Mammary epithelial cell (primary cell): ENCODE measurements around the gene LAMTOR2.

Experiments used
- EZH2 ChIP-seq: IDR thresholded peaks from 2 replicates; pipeline ENCODE4 v1.6.1; 2012; ENCODE audit warnings: low read length, inconsistent platforms, borderline replicate concordance
- TF ChIP-seq, protein P1 (sequence below), 2 donors: IDR thresholded peaks in 1 of 2; conservative IDR thresholded peaks in 1 of 2; 2 replicates each; pipeline ENCODE4 v1.5.1; 2011 to 2012; ENCODE audit warnings: inconsistent platforms in 2 of 2, low read length in 2 of 2, mild to moderate bottlenecking in 2 of 2, control low read depth in 1 of 2, low read depth in 1 of 2; ENCODE audit not compliant: insufficient read depth in 1 of 2; ENCODE audit errors: extremely low read depth in 1 of 2

DNA sequence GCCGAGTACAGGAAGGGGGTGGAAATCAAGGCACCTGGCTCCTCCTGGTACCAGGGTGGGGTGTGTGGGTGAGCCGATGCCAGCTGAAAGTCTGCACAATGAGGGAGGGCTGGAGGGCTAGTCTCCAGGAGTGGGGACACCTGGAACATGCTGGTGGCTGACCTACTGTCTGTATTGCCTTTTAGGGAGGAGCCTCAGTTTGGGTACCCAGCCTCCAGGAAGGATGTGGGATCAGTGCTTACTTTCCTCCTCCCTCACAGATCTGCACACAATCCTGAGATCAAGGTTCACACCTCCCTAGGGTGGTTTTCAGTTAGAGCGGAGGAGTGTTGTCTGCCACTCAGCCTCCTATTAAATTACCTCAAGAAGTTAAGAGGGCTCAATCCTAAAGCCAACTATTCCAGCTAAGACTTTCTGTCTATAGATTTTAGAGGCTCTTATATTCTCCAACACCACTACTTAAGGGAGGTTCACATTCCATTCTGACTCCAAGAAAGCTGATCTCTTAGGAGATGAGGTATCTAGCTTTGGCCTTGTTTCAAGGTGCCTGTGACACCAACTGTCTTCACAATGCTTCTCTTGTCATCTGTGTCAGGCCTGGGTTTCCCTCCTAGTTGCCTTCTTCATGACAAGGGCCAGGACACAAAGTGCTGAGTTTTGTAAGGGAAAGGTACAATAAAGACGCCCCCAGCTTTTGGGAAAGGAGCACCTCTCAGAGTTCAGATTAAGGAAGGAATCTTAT is 49.6 kb upstream of the LAMTOR2 start:
- TF ChIP-seq, protein P1, sequence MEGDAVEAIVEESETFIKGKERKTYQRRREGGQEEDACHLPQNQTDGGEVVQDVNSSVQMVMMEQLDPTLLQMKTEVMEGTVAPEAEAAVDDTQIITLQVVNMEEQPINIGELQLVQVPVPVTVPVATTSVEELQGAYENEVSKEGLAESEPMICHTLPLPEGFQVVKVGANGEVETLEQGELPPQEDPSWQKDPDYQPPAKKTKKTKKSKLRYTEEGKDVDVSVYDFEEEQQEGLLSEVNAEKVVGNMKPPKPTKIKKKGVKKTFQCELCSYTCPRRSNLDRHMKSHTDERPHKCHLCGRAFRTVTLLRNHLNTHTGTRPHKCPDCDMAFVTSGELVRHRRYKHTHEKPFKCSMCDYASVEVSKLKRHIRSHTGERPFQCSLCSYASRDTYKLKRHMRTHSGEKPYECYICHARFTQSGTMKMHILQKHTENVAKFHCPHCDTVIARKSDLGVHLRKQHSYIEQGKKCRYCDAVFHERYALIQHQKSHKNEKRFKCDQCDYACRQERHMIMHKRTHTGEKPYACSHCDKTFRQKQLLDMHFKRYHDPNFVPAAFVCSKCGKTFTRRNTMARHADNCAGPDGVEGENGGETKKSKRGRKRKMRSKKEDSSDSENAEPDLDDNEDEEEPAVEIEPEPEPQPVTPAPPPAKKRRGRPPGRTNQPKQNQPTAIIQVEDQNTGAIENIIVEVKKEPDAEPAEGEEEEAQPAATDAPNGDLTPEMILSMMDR (conservative IDR thresholded peaks at IDR 0.05 in 1 of 2, IDR thresholded peaks at IDR 0.05 in 1 of 2; ENCODE audit: extremely low read depth in 1 of 2, insufficient read depth in 1 of 2, low read depth in 1 of 2, low read length in 2 of 2), result no peak
- TF ChIP-seq EZH2, result no peak
